IgD-negative memory B cell (primary cell): Measurements from ENCODE around the gene RAD52. TPM values are rescaled to one million over a fixed set of nuclear protein-coding genes. Genes with fewer than 3 reads are reported as not detected.
A peak's percentile ranks its signal among the peaks of the same experiment; 100 is the strongest.

Experiments used
- H3K27ac Mint-ChIP-seq, 3 donors: one replicate each; pipeline ENCODE4 v1.8.0; 2020 to 2022; ENCODE audit warnings: mild to moderate bottlenecking in 3 of 3, mixed read lengths in 3 of 3, moderate library complexity in 1 of 3
- H3K27me3 Mint-ChIP-seq: one replicate; pipeline ENCODE4 v1.8.0; 2021; ENCODE audit warnings: mixed read lengths
- H3K36me3 Mint-ChIP-seq: one replicate; pipeline ENCODE4 v1.8.0; 2020; ENCODE audit warnings: mild to moderate bottlenecking, mixed read lengths
- H3K4me1 Mint-ChIP-seq, 3 donors: one replicate each; pipeline ENCODE4 v1.8.0; 2020 to 2022; ENCODE audit warnings: mixed read lengths in 3 of 3, mild to moderate bottlenecking in 1 of 3
- H3K4me3 Mint-ChIP-seq, 4 donors: one replicate each; pipeline ENCODE4 v1.8.0; 2020 to 2022; ENCODE audit warnings: mild to moderate bottlenecking in 4 of 4, mixed read lengths in 4 of 4, moderate library complexity in 3 of 4
- H3K9me3 Mint-ChIP-seq, 3 donors: one replicate each; pipeline ENCODE4 v1.8.0; 2020 to 2021; ENCODE audit warnings: mixed read lengths in 3 of 3, mild to moderate bottlenecking in 1 of 3
- polyA plus RNA-seq: library from polyadenylated mRNA; unstranded; fragments of 300-500 nt; fragmentation: Illumina TruSeq; gene quantifications from one replicate; pipeline ENCODE4 v1.2.3, GENCODE V29; 2021

Gene RAD52
- polyA plus RNA-seq = 8.8 TPM

GRCh38 chr12:949453-950191, at the start of gene RAD52:
Gene RAD52 (minus strand): TSS chr12:949694. CDS start chr12:933058, 16,636 bp downstream.
- H3K27me3 Mint-ChIP-seq = no peaks in the 10 kb centered on the region
- peak within 1 kb of the TSS; percentile 95 to 98 (median 97) for H3K27ac Mint-ChIP-seq
- H3K4me1 Mint-ChIP-seq = peaks cover 20 to 29% (median 22%) of the 10 kb centered on the region in 3 donors
- H3K36me3 Mint-ChIP-seq = no peaks in the 10 kb centered on the region
- peak within 1 kb of the TSS; percentile 93 to 97 (median 96) for H3K4me3 Mint-ChIP-seq
- no peaks in the 10 kb centered on the region for H3K9me3 Mint-ChIP-seq

DNA sequence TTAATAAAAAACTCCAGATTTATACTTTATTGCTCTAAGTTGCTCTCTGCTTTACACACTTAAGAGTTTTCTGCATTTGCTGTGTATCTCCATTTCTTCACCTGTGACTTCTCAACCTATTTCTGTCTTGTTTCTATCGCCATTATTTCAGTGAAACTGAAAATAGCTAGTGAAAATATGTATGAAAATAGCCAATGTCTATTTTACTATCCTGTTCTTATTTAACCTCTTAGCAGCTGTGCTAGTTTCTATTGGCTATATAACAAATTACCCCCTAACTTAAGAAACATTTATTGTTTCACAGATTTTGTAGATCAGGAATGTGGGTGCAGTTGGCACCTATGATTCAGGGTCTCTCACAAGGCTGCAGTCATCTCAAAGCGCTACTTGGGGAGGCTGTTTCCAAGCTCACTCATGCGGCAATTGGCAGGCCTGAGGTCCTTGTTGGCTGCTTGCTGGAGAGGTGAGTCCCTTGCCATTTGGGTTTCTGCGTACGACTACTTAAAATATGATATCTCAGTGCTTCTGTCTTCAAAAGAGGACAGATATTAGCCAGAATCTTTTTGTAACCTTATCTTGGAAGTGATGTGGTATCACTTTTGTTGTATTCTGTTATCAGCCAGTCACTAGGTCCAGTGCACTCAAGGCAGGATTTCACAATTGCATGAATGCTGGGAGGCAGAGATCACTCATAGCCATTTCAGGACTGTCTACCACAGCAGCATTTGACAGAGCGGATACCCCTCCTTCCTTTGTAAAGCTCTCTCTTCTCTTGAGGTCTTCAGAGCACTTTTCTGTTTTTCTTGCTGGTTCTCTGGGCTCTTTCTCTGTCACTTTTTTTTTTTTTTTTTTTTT, 48.8 kb upstream of the RAD52 start:
- Mint-ChIP-seq H3K27ac (peak overlapping the region in 1 of 3 donors; percentile 39), H3K4me3 (peak overlapping the region in 3 of 4 donors; percentile 17 to 61 (median 41)), H3K4me1 (peaks cover 8 to 29% (median 19%) of the 10 kb centered on the region in 3 donors), H3K36me3 (peaks cover 10% of the 10 kb centered on the region), H3K27me3 (no peaks in the 10 kb centered on the region), H3K9me3 (no peaks in the 10 kb centered on the region)

DNA sequence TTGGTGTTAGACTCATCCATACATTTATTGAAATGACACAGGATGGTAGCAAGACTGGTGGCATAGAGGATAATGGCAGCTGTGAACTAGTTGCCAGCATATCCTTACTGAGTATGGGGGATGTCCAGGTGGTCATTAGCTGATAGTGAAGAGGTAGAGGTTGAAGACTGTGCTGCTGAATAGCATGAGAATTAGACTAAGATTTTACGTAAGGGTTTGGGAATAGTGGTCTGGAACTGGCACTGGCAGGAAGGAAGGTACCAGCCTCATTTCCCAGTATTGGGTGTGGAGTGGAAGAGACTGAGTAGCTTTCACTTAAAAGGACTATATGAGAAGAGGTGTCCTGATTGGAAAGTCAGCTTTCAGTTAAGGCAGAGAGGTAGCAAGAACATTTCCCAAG, 48.0 kb upstream of the RAD52 start:
- Mint-ChIP-seq H3K27ac (peak overlapping the region in 2 of 3 donors; percentile 3 to 32), H3K27me3 (no peaks in the 10 kb centered on the region), H3K4me1 (peaks cover 7 to 32% (median 19%) of the 10 kb centered on the region in 3 donors), H3K9me3 (no peaks in the 10 kb centered on the region), H3K36me3 (peaks cover 10% of the 10 kb centered on the region), H3K4me3 (peak overlapping the region in 1 of 4 donors; percentile 5)

- no peaks in the 10 kb centered on the region for H3K27me3 Mint-ChIP-seq
- no peak overlapping the region for H3K4me3 Mint-ChIP-seq
- no peak overlapping the region for H3K27ac Mint-ChIP-seq
- peaks cover 7 to 37% (median 19%) of the 10 kb centered on the region in 3 donors for H3K4me1 Mint-ChIP-seq
- H3K36me3 Mint-ChIP-seq = peaks cover 7% of the 10 kb centered on the region
- no peaks in the 10 kb centered on the region for H3K9me3 Mint-ChIP-seq
Measured at GRCh38 chr12:996881-997280, 47.4 kb upstream of the RAD52 start.

GRCh38 chr12:992647-993046, 43.2 kb upstream of the RAD52 start:
- H3K4me3 Mint-ChIP-seq = peak overlapping the region; percentile 72 to 99 (median 98)
- H3K4me1 Mint-ChIP-seq = peaks cover 12 to 36% (median 16%) of the 10 kb centered on the region in 3 donors
- no peaks in the 10 kb centered on the region for H3K36me3 Mint-ChIP-seq
- no peaks in the 10 kb centered on the region for H3K27me3 Mint-ChIP-seq
- peak overlapping the region in 2 of 3 donors; percentile 28 to 95 for H3K27ac Mint-ChIP-seq
- no peaks in the 10 kb centered on the region for H3K9me3 Mint-ChIP-seq

DNA sequence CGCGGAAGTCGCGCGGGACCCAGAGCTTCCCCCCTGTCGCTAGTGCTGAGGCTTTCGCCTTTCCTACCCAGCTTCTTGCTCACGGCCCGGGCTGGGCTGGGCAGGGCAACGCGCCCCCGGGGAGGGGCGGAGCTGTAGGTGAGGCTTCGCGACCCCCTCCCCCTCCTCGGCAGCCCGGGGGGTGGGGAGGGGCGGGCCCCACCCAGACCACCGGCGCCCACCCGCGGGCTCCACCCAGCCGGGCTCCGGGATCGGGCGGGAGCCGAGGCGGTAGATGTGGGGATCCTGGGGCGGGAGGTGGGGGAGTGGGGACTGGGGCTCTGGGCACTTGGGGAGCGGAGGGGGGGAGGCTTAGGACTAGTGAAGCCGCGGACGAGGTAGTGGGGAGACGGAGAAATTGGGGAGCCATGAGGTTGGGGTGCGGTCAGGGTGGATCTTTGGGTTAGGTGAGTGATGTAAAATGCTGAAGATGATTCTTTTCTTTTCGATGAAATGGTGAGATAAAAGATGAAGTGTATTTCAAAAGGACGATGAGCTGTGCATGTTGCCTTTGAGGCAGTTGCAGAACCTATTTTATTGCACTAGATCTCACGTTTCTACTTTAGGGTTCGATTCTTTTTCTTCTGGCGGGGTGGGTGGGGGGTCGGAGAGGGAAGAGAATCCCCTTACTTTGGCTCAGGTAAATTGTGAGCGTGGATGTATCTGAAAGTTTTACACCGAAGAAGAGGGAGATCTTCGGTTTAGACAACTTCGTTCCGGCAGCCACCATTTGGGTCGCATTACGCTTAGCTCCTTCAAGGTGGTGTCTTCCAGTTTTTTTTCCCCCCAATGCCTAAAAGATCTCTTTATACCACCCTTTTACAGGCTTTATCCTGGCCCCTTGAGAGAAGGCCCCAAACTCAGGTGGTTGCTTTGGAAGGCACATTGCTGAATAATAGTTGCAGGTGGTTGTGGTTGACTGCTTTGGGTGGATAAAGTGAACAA, 42.1 kb upstream of the RAD52 start:
- Mint-ChIP-seq H3K9me3 (no peaks in the 10 kb centered on the region), H3K27me3 (no peaks in the 10 kb centered on the region), H3K36me3 (no peaks in the 10 kb centered on the region), H3K27ac (peak overlapping the region; percentile 28 to 95 (median 90)), H3K4me3 (peak overlapping the region; percentile 72 to 99 (median 98)), H3K4me1 (peaks cover 9 to 32% (median 12%) of the 10 kb centered on the region in 3 donors)

- Mint-ChIP-seq H3K4me1 (peaks cover 9 to 30% (median 11%) of the 10 kb centered on the region in 3 donors), H3K9me3 (no peaks in the 10 kb centered on the region)
Measured at GRCh38 chr12:990661-991349, 41.3 kb upstream of the RAD52 start, which contains the start of gene ERC1. Gene ERC1 (plus strand): TSS chr12:991223. CDS start chr12:1027904, 36,681 bp downstream.

DNA sequence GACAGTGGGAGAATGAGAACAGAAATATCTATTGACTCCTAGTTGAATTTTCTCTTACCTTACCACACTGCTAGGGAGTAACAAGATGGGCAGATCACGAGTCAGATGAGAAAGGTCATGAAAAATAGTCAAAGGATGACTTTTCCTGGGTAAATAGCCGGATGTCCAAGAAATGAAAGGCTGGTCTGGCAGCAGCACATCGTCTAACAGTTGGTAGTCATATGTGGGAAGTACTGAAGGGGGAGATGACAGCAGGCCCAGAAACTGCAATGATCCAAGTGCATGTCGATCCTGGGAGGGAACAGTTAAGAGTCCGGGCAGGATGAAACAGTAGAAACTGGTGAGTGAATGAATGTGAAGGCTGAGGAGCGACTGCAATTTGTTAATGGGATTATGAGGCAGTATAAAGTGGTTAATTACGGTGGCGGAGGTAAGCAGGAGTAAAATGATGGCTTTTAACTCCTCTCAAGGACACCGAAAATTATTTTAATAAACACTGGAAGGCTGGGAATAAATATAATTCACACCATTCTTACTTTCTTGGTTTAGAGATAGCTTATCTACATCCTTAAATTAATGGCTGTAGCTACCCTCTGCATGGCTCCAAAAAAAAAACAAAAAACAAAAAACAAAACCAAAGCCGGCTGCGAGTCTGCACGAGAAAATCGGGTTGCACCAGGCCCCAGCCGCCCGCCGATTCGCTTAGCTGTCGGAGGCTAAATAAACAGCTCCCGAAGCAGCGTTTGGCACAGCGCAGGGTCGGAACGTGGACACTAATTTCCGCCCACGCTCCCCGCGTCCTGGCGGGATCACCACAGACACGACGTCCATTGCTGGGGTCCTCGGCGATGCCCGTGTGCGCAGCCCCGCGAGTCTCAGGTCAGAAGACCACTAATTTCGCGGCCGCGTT, 40.5 kb upstream of the RAD52 start:
- Mint-ChIP-seq H3K4me3 (peak overlapping the region; percentile 72 to 97 (median 88)), H3K27me3 (no peaks in the 10 kb centered on the region), H3K27ac (peak overlapping the region; percentile 65 to 86 (median 83)), H3K4me1 (peaks cover 5 to 23% (median 9%) of the 10 kb centered on the region in 3 donors), H3K36me3 (no peaks in the 10 kb centered on the region), H3K9me3 (no peaks in the 10 kb centered on the region)

More at GRCh38 chr12:990661-991349, 41.3 kb upstream of the RAD52 start, which contains the start of gene ERC1:
- Mint-ChIP-seq H3K36me3 (no peaks in the 10 kb centered on the region), H3K27me3 (no peaks in the 10 kb centered on the region), H3K4me3 (peak within 1 kb of the TSS; percentile 72 to 99 (median 98)), H3K27ac (peak within 1 kb of the TSS; percentile 83 to 95 (median 90))

DNA sequence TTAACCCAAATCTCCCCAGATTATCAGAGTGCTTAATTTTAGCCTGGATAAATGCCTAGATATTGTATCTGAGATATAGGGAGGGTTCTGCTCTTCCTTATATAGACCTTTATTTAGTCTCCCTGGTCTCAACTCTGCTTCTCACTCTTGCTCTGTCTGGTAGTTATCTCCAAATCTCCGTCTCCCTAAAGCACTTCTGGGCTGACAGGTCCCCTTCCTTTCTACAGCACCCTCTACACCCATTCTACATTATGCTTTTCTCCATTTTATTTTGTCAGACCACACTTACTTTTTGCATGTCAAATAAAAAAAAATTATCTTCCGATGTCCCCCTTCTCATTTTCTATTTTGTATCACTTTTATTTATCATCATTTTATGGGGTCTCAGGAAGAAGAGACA, 39.6 kb upstream of the RAD52 start:
- no peaks in the 10 kb centered on the region for H3K36me3 Mint-ChIP-seq
- peak overlapping the region in 2 of 4 donors; percentile 72 to 87 for H3K4me3 Mint-ChIP-seq
- peak overlapping the region in 1 of 3 donors; percentile 83 for H3K27ac Mint-ChIP-seq

DNA sequence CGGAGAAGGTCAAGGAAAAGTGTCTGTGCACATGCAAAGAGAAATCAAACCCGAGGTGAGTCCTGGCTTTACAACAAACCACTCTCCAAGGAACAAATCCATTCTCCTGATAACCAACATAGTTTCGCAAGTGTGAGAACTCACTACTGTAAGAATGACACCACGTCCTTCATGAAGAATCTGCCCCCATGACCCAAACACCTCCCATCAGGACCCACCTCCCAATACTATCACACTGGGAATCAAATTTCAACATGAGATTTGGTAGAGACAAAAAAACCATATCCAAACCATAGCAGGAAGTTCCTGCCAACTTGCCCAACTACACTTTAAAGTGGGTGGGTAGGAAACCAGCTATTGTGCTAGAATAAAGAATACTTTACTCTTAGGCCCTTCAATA, 39.2 kb upstream of the RAD52 start:
- Mint-ChIP-seq H3K4me3 (peak overlapping the region in 2 of 4 donors; percentile 31 to 72), H3K4me1 (peaks cover 5 to 20% (median 9%) of the 10 kb centered on the region in 3 donors), H3K27ac (peak overlapping the region in 1 of 3 donors; percentile 83), H3K9me3 (no peaks in the 10 kb centered on the region), H3K27me3 (no peaks in the 10 kb centered on the region), H3K36me3 (no peaks in the 10 kb centered on the region)

More for the DNA sequence above, 39.6 kb upstream of the RAD52 start:
- Mint-ChIP-seq H3K4me1 (peaks cover 5 to 20% (median 9%) of the 10 kb centered on the region in 3 donors), H3K9me3 (no peaks in the 10 kb centered on the region), H3K27me3 (no peaks in the 10 kb centered on the region)

DNA sequence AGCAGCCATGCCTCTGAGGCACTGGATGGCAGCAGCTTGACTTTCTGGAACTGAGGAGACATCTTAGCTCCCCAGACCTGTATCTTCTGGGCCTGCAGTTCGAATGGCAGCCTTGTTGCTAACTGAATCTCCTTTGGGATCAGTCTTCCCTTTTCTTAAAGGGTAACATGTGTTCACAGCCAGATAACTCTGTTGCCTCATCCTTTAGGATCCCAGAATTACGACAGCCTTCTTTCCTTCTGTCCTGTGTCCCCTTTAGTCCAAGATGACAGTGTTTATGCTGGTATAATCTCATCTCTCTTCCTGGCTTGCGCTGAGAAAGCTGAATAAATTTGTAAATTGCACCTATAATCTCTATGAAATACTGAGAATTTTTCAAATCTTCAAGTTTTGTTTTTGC, 32.5 kb upstream of the RAD52 start:
- Mint-ChIP-seq H3K4me1 (peaks cover 0 to 4% (median 1%) of the 10 kb centered on the region in 3 donors), H3K4me3 (no peak overlapping the region), H3K36me3 (no peaks in the 10 kb centered on the region), H3K27me3 (no peaks in the 10 kb centered on the region), H3K27ac (no peak overlapping the region), H3K9me3 (peaks cover 0 to 3% (median 0%) of the 10 kb centered on the region in 3 donors)

DNA sequence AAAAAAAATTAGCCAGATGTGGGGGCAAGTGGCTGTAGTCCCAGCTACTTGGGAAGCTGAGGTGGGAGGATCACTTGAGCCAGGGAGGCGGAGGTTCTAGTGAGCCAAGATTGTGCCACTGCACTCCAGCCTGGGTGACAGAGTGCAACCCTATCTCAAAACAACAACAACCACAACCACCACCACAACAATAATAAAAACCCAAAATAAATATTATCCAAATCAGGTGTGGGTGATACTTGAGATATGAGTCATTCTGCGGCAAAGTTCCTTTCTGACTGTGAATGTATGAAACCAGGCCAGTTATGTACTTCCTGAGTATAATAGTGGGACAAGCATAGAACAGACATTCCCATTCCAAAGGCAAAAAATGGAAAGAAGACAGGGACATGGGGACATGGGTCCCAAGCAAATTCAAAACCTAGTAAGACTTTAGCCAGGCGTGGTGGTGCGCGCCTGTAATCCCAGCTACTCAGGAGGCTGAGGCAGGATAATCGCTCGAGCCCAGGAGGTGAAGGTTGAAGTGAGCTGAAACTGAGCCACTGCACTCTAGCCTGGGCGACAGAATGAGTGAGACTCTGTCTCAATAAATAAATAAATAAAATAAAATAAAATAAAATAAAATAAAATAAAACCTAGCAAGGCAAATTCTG, 31.8 kb upstream of the RAD52 start:
- no peak overlapping the region for H3K27ac Mint-ChIP-seq
- H3K4me3 Mint-ChIP-seq = no peak overlapping the region
- peaks cover 0 to 2% (median 1%) of the 10 kb centered on the region in 3 donors for H3K4me1 Mint-ChIP-seq

More for the DNA sequence above, 31.8 kb upstream of the RAD52 start:
- Mint-ChIP-seq H3K27me3 (no peaks in the 10 kb centered on the region), H3K9me3 (peaks cover 0 to 3% (median 0%) of the 10 kb centered on the region in 3 donors), H3K36me3 (no peaks in the 10 kb centered on the region)
